Kidney tubule cell (primary cell): Measurements from ENCODE around the gene BEST1.
A peak's percentile ranks its signal among the peaks of the same experiment; 100 is the strongest.

Experiments used
- DNase-seq: peaks from one replicate; pipeline ENCODE4 v3.0.0-alpha.2; 2018; ENCODE audit warnings: low spot score

The BEST1 gene

DNA sequence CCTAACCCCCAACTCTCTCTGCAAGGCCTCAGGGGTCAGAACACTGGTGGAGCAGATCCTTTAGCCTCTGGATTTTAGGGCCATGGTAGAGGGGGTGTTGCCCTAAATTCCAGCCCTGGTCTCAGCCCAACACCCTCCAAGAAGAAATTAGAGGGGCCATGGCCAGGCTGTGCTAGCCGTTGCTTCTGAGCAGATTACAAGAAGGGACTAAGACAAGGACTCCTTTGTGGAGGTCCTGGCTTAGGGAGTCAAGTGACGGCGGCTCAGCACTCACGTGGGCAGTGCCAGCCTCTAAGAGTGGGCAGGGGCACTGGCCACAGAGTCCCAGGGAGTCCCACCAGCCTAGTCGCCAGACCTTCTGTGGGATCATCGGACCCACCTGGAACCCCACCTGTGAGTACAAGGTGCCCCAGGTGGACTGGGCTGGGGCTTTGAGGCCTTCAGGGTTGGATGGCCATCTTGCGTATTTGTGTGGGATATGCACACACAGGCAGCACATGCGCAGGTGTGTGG is at the start of gene BEST1:
Gene BEST1 (plus strand): TSS at position 317 of the 513 bp plus-strand sequence. CDS start 1,456 bp downstream, outside the sequence.
- DNase-seq, result no peak

DNA sequence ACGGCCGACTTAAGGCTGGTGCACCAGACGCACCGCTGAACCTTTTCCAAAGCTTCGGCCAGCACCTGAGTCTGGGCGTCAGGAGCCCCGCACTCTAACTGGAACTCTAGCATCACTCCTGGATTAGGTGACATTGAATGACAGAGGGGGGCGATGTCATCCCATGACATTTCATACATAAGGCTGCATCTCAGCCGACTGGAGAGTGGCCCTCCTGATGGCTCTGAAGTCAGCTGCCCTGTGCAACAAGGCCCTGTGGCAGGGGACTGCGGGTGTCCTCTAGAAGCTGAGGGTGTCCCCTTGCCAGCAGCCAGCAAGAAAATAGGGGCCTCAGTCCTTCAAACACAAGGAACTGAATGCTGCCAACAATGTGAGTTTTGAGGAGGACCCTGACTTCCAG is 48.8 kb upstream of the BEST1 start:
- DNase-seq, result no peak

GRCh38 chr11:61902313-61902712 is 47.8 kb upstream of the BEST1 start:
- DNase-seq, result no peak

GRCh38 chr11:61903845-61904244 is 46.3 kb upstream of the BEST1 start:
- DNase-seq, result no peak

DNA sequence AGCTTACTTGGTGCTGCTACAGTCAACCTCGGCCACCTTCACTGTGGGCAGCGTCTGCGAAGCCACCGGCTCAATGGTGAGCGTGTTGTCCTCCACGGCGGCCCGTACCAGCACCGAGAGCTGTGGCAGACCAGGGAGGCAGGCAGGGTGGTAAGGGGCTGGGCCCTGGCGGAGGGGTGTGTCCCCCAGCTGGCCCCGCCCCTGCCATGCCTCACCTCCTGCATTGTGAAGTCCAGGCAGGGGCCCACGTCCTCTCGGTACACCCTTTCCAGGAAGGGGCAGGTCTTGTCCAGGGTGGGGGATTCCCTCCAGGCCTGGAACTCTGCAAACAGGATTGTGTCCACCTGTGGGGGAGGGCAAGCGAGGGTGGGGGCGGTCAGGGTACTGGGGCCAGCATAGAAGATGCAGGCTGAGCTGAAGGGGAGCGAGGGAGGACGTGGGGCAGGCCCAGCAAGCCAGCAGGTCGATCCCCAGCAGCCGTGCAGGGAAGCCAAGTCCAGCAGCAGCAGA is 45.6 kb upstream of the BEST1 start:
- peak; percentile 55 for DNase-seq

DNA sequence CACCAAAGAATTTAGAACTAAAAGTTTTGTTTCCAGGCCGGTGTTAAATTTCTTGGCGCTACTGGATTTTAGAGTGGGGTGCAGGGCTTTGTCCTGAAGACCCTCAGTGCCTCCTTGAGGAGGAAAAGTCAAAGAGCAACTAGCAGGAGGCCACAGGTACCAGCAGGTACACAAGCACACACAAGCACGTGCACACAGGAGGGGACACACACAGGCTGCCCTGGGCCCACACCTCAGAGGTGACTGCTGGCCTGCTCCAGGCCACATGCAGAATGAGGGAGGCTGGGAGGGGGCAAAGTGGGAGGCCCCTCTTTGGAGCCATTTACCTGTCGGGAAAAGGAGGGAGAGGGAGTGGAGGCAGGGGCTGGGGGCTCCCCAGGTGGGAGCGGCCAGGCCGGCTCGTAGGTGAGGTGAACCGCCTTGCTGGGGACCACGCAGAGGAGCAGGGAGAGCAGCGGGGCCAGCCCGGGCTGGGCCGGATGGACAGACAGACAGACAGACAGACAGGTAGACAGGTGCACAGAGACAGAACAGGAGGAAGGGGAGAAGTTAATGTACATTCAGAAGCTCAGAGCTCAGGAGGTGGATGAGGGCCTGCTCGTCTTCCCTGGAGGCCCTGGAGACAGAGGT is 45.0 kb upstream of the BEST1 start:
- no peak for DNase-seq

DNA sequence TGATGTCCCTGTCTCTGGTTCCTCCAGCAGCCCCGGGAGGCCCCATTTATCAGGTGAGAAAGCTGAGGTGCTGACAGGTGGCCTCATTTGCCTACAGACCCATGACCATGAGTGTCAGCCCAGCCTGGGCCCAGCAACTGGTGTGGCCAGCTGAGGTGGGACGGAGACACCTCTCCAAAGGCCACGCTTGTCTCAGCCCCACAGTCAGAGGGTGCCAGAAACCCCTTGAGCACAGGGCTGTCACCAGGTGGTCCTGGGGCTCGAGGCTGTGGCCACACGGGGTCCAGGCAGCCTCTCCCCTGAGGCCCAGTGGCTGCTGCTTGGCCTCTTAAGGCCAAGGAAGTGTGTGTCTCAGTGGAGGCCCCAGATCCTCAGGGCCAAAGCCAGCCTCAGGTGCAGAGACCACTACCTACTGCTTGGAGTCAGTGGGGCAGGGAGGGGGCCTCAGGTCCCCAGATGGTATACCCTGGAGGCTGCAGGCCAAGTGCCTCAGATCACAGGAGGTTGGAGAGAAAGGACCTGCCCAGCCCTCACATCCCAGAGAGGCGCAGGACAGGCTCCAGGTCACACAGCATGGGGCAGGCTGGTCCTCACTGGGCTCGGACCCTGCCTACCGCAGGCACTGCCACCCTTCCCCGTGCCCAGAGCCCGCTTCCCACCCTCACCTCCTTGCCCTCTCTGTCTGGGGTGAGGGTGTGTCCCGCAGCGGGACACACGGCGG is 44.2 kb upstream of the BEST1 start:
- no peak for DNase-seq

GRCh38 chr11:61906522-61906909 is 43.6 kb upstream of the BEST1 start:
- no peak for DNase-seq

GRCh38 chr11:61907282-61907681 is 42.9 kb upstream of the BEST1 start:
- DNase-seq, result no peak

DNA sequence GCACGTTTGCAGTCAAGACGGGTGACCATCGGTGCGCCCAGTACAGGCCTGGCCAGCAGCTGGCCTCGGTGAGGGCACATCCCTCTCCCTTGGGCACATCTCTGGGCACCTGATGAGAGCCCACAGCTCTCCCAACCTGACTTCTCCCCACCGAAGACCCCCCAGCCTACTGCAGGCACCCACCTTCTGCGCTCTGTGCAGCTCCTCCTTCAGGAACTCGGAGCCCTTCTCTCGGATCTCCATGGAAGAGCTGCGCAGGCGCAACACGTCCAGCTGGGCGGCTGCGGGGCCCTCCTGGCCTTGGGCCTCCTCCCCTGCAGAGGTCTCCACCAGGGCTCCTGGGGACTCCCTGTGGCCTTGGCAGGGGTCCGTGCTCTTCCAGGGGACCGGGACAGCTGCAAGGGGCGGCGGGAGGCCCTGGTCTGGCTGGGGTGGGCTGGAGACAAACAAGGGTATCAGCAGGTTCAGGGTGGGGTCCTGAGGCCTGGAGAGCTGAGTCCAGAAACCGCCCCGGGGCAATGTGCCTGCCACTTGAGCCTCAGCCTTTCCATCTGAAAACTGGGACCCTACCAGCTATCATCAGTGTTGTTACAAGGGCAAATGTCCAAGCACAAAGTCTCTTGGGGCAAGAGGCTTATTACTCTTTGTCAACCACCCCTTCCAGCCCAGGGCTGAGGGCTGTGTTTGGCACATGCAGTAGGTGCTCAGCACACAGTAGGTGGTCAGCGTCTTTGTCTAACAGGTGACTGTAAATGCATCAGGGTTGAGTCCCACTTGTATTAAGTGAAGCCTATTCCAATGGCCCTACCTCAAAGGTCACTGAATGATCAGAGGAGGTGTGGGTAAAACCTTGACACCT is 42.1 kb upstream of the BEST1 start:
- DNase-seq, result no peak

DNA sequence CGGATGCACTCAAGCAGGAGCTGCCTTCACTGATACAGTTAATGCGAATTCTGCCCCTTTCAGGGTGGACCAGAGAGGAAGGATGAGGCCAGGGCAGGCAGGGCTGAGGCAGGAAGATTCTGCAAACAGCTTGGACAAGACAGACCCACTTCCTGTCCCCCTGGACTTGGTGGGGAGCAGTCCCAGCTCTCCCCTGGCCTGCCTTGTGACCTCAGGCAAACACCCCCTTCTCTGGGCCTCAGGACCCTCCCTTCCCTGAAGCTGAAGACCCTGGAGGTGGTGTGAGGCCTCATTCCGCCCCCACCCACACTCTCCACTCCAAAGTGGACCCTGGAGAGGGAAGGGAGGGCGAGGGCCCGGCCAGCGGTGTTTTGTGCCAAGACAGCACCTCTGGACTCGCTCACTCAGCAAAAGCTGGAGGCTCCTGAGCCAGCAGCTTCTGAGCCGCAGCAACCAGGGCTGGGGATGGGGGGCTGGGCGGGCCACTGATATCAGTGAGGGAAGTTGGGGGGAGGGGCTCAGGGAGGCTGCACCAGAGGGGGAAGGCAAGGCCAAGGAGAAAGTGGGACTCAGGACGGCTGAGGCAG is 41.3 kb upstream of the BEST1 start:
- no peak for DNase-seq

DNA sequence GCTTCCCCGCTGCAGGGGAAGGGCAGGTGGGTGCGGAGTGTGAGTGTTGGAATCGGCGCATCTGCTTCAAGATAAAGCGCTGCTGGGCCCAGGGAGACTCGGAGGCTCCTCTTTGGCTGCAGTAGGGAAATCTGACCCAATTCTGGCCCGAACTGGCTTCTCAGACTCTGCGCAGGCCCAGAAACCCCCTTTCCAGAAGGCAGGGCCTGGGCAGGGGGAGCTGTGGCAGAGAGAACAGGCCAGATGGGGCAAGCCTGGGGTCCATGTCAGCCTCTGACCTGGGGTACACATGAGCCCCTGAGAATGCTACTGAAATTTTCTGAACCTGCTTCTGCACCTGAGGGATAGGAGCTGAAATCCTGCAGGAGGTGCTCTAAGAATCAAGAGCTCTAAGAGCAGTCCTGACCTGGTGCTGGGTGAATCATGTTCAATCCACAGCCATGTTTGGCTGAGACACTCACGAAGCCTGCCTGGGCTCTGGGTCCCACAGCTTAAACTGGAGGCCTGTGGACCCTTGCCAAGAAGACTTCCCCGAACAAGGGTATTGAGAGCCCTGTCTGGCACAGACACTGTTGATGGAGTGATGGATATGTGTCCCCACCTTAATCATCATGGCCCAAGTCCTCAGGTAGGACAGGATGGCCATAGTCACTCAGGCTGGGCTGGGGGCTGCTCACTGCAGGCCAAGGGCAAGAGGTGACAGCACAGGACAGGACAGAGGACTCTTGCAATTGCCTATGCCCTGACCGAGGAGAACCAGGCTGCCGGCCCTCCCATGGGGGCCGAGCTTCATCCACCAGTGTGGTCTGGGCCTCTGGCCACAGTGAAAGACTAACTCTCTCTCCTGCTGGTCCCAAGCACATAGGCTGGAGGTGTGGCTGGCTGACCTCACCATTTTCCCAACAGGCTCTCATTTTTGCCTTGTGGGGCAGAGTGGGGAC is 39.7 kb upstream of the BEST1 start:
- DNase-seq, result no peak

GRCh38 chr11:61911128-61911700 is 38.9 kb upstream of the BEST1 start:
- no peak for DNase-seq

- DNase-seq, result no peak
These were observed 38.2 kb upstream of the BEST1 start for GRCh38 chr11:61911701-61912529.

DNA sequence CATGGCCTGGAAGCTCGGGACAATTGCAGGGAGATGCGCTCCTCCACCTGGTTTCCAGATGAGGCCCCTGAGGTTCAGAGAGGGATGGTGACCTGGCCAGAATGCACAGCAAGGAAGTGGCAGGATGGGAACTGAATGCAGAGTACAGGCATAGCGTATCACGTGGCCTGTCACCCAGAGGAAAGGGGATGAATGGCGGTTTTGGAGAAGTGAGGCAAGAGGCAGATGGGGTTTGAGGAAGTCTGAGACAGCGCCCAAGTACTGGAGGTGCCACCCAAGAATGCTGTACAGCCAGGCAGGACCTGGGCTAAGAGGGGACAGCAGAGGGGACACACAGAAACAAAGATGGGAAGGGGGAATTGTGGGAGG is 37.6 kb upstream of the BEST1 start:
- DNase-seq, result no peak

DNA sequence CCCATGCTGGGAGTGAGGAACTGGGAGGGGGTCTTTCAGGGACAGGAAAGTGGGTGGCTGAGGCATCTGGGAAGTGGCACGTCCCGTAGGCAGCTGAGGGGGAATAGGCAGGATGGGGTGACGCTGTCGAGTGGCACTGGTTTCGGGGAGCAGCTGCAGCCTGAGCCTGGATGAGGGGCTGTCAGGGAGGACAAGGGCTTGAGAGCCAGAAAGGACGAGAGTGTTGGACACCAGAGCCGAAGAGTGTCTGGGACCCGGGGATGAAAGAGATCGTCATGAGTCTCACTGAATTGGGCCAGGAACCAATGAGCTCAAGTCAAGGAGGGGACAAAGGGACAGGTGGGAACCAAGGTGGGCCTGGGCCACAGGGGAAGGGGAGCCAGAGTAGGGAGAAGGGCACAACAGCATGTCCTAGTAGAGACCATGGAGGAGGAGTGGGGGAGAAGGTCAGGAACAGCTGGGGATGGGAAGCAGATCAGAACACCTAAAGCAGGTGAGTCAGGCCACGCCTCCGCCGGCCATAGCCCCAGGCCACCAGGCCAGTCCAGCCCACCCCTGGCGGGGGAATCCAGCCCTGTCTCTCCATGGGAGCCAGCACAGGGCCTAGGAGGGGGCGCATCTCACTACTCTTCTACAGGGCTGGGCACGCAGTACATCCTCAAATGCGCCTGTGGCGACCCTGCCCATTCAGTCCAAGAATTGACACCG is 37.0 kb upstream of the BEST1 start:
- no peak for DNase-seq

- DNase-seq, result no peak
These were observed 36.3 kb upstream of the BEST1 start for GRCh38 chr11:61913699-61914395.

- DNase-seq, result no peak
These were observed 35.5 kb upstream of the BEST1 start for GRCh38 chr11:61914471-61915171.
